B cell (primary cell): ENCODE measurements around the gene LMBR1L. TPM values are rescaled to one million over a fixed set of nuclear protein-coding genes. Genes with fewer than 3 reads are reported as not detected.

Experiments
- ATAC-seq: fragments of 200-7000 bp; cut with Tn5 transposase; one replicate; pipeline ENCODE4 v1.10.0; 2021; ENCODE audit warnings: low read depth, mild to moderate bottlenecking, moderate number of reproducible peaks, moderate library complexity
- CTCF ChIA-PET: fragments of 350-600 bp; sonication (Branson Sonifier 250); formaldehyde crosslinking; loops from one replicate; lab custom pipeline; 2021; ENCODE audit warnings: antibody characterized with exemption, inconsistent platforms; lab: Charles Lee
- POLR2A ChIA-PET: fragments of 350-600 bp; sonication (Branson Sonifier 250); formaldehyde crosslinking; loops from one replicate; lab custom pipeline; 2021; ENCODE audit warnings: antibody characterized with exemption; lab: Charles Lee
- DNase-seq: peaks from one replicate; pipeline ENCODE4 v3.0.0; 2013
- H2AFZ ChIP-seq: 2 replicates; pipeline ENCODE4 v1.6.1; 2012; ENCODE audit warnings: mild to moderate bottlenecking, low read depth, low read length; ENCODE audit not compliant: insufficient read depth, poor library complexity, severe bottlenecking
- H3K27ac ChIP-seq, 2 donors: 1 replicate in 1 of 2; 2 replicates in 1 of 2; pipeline ENCODE4 v1.5.1; 2012 to 2013; ENCODE audit warnings: low read length in 2 of 2, mild to moderate bottlenecking in 2 of 2, moderate library complexity in 1 of 2
- H3K27me3 ChIP-seq, 4 experiments: fragments of 200-600 bp in 1 of 4; sonication (generic) in 1 of 4; replicated peaks in 1 of 4; 1 replicate in 2 of 4; 2 replicates in 2 of 4; pipeline versions ENCODE4 v1.6.1 to v1.7.0; 2013 to 2016; ENCODE audit warnings: low read length in 3 of 4, mild to moderate bottlenecking in 2 of 4, mixed read lengths in 1 of 4, moderate library complexity in 1 of 4; ENCODE audit not compliant: insufficient read depth in 4 of 4, control insufficient read depth in 3 of 4; ENCODE audit errors: control extremely low read depth in 1 of 4
- H3K36me3 ChIP-seq, 2 experiments: replicated peaks in 1 of 2; 1 replicate in 1 of 2; 2 replicates in 1 of 2; pipeline versions ENCODE4 v1.6.1 to v1.7.1; 2013; ENCODE audit warnings: low read length in 1 of 2; ENCODE audit not compliant: insufficient read depth in 2 of 2, control insufficient read depth in 1 of 2; ENCODE audit errors: control extremely low read depth in 1 of 2, extremely low read depth in 1 of 2
- H3K4me1 ChIP-seq, 2 donors: fragments of 200-600 bp in 1 of 2; sonication (generic) in 1 of 2; 1 replicate in 1 of 2; 2 replicates in 1 of 2; pipeline versions ENCODE4 v1.5.1 to v1.6.1; 2013 to 2017; ENCODE audit warnings: low read length in 2 of 2; ENCODE audit not compliant: control insufficient read depth in 2 of 2, insufficient read depth in 2 of 2
- H3K4me2 ChIP-seq: replicated peaks from 2 replicates; pipeline ENCODE3; 2012; ENCODE audit warnings: mild to moderate bottlenecking, low read depth, low read length; ENCODE audit not compliant: poor library complexity, severe bottlenecking
- H3K4me3 ChIP-seq, 5 experiments: fragments of 200-600 bp in 1 of 5; sonication (generic) in 1 of 5; 1 replicate in 3 of 5; 2 replicates in 2 of 5; pipeline versions ENCODE4 v1.5.1 to v1.7.0; 2011 to 2016; ENCODE audit warnings: low read length in 4 of 5, mild to moderate bottlenecking in 4 of 5, low read depth in 2 of 5, control low read depth in 1 of 5, moderate library complexity in 1 of 5; ENCODE audit not compliant: insufficient read depth in 1 of 5; ENCODE audit errors: control extremely low read depth in 1 of 5, extremely low read depth in 1 of 5
- H3K79me2 ChIP-seq: fragments of 200-600 bp; sonication (generic); one replicate; pipeline ENCODE4 v1.6.0; 2016; ENCODE audit warnings: low read length; ENCODE audit not compliant: control insufficient read depth, insufficient read depth
- H3K9ac ChIP-seq: fragments of 200-600 bp; sonication (generic); 2 replicates; pipeline ENCODE4 v1.6.1; 2017; ENCODE audit warnings: mild to moderate bottlenecking, low read length, moderate library complexity
- H3K9me3 ChIP-seq, 3 donors: one replicate each; pipeline versions ENCODE4 v1.6.1 to v1.7.1; 2013; ENCODE audit warnings: low read length in 2 of 3; ENCODE audit not compliant: control insufficient read depth in 2 of 3, insufficient read depth in 1 of 3; ENCODE audit errors: control extremely low read depth in 1 of 3
- H4K20me1 ChIP-seq: 2 replicates; pipeline ENCODE4 v1.6.0; 2012; ENCODE audit warnings: mild to moderate bottlenecking, low read length; ENCODE audit not compliant: insufficient read depth, control insufficient read depth, poor library complexity, severe bottlenecking
- H3K27ac Mint-ChIP-seq: one replicate; pipeline ENCODE4 v1.8.0; 2021; ENCODE audit warnings: mixed read lengths
- H3K27me3 Mint-ChIP-seq: one replicate; pipeline ENCODE4 v1.8.0; 2021; ENCODE audit warnings: mixed read lengths
- H3K4me1 Mint-ChIP-seq: one replicate; pipeline ENCODE4 v1.8.0; 2021; ENCODE audit warnings: mixed read lengths
- H3K4me3 Mint-ChIP-seq: one replicate; pipeline ENCODE4 v1.8.0; 2021; ENCODE audit warnings: mixed read lengths
- H3K9me3 Mint-ChIP-seq: one replicate; pipeline ENCODE4 v1.8.0; 2022; ENCODE audit warnings: mixed read lengths; ENCODE audit not compliant: insufficient read depth
- EZH2 ChIP-seq: IDR thresholded peaks from 2 replicates; pipeline ENCODE4 v1.6.1; 2012; ENCODE audit warnings: borderline replicate concordance, low read depth, mild to moderate bottlenecking, moderate library complexity, low read length; ENCODE audit not compliant: insufficient read depth, poor library complexity, severe bottlenecking
- WGBS: methylation state at CpG from one replicate; pipeline ENCODE4 v1.1.5; 2013; ENCODE audit warnings: missing lambda C conversion rate; ENCODE audit not compliant: insufficient coverage; 5-methylcytosine and 5-hydroxymethylcytosine counted together
- intact Hi-C: fragments of 100-400 bp; cut with micrococcal nuclease; formaldehyde crosslinking; loops from one replicate; pipeline ENCODE4 v1.10.0; 2022
- polyA plus RNA-seq: library from polyadenylated mRNA; depleted of rRNA; stranded (reverse); fragments of >200 nt; gene quantifications from 2 replicates; pipeline ENCODE4 v1.2.3, GENCODE V29; 2012
- total RNA-seq, 2 donors: library from RNA; stranded (reverse); fragments of 120-200 nt in 1 of 2; gene quantifications; 1 replicate in 1 of 2; 2 replicates in 1 of 2; pipeline versions ENCODE4 v1.2.3 to v1.2.4, GENCODE V29; 2013 to 2022
- TF ChIP-seq, protein P1 (sequence below): fragments of 200-600 bp; IDR thresholded peaks from one replicate; pipeline ENCODE4 v1.8.0; 2022; ENCODE audit warnings: antibody characterized with exemption, mild to moderate bottlenecking

The LMBR1L gene
- total and polyA plus RNA-seq, 2 donors (not counting 1 experiment from before 2014, with no cell fraction given), result 133 to 187 TPM

GRCh38 chr12:49094160-49094974 lies 16.3 kb downstream of the LMBR1L start, which contains the start of gene DHH:
Gene DHH (minus strand): TSS chr12:49094801. CDS start chr12:49094512, 289 bp downstream.
- Histone ChIP-seq H3K27ac (no peak within 1 kb of the TSS), H4K20me1 (peaks cover 12% of the 10 kb centered on the region), H3K9me3 (peaks cover 0 to 27% (median 0%) of the 10 kb centered on the region in 3 donors), H3K4me1 (peaks cover 47 to 49% of the 10 kb centered on the region in 2 donors), H2AFZ (peak within 1 kb of the TSS; percentile 46), H3K36me3 (peaks cover 0 to 2% of the 10 kb centered on the region in 2 experiments), H3K79me2 (no peaks in the 10 kb centered on the region), H3K4me3 (peak within 1 kb of the TSS in 1 of 5 experiments; percentile 9), H3K4me2 (peak within 1 kb of the TSS; percentile 66), H3K9ac (peak within 1 kb of the TSS; percentile 16), H3K27me3 (peaks cover 0 to 58% (median 39%) of the 10 kb centered on the region in 4 experiments)
- Mint-ChIP-seq H3K9me3 (no peaks in the 10 kb centered on the region), H3K4me3 (peak within 1 kb of the TSS; percentile 27), H3K27me3 (peaks cover 45% of the 10 kb centered on the region), H3K4me1 (peaks cover 46% of the 10 kb centered on the region), H3K27ac (peak within 1 kb of the TSS; percentile 20)
- ChIA-PET CTCF (interaction anchor here (0.6 to 17.6 kb wide), 12 partner anchors 8 to 141 kb away, joined by 3 to 199 read pairs (median 6); partner anchors contain the start of gene LMBR1L), POLR2A (interaction anchor here (0.6 to 1.8 kb wide), 5 partner anchors 13 to 188 kb away, joined by 3 to 9 read pairs (median 4); partner anchors contain the start of genes RHEBL1 and TUBA1B)
- TF ChIP-seq EZH2, result peak; percentile 73
- TF ChIP-seq, protein P1, sequence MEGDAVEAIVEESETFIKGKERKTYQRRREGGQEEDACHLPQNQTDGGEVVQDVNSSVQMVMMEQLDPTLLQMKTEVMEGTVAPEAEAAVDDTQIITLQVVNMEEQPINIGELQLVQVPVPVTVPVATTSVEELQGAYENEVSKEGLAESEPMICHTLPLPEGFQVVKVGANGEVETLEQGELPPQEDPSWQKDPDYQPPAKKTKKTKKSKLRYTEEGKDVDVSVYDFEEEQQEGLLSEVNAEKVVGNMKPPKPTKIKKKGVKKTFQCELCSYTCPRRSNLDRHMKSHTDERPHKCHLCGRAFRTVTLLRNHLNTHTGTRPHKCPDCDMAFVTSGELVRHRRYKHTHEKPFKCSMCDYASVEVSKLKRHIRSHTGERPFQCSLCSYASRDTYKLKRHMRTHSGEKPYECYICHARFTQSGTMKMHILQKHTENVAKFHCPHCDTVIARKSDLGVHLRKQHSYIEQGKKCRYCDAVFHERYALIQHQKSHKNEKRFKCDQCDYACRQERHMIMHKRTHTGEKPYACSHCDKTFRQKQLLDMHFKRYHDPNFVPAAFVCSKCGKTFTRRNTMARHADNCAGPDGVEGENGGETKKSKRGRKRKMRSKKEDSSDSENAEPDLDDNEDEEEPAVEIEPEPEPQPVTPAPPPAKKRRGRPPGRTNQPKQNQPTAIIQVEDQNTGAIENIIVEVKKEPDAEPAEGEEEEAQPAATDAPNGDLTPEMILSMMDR, result no peak
- no peak for ATAC-seq
- intact Hi-C loops, result loop anchor here (10.0 kb wide), 1 partner anchor 250 kb away; the partner anchor contains the start of gene DNAJC22
- WGBS, result 4% methylated on average over 46 of the region's 49 CpGs
- DNase-seq, result peak; percentile 52
